Vagina (tissue), 2 donors: Measurements from ENCODE around the gene PTPN4.

Source experiments
- CTCF ChIP-seq, 3 experiments: fragments of 450-650 bp in 2 of 3; fragments of 200-600 bp in 1 of 3; sonication (generic) in 1 of 3; IDR thresholded peaks; one replicate each; pipeline ENCODE4 v1.5.1; 2017 to 2019; ENCODE audit warnings: antibody characterized with exemption in 3 of 3, mild to moderate bottlenecking in 2 of 3, moderate library complexity in 2 of 3
- POLR2A ChIP-seq, 2 donors: fragments of 450-650 bp; IDR thresholded peaks; one replicate each; pipeline ENCODE4 v1.6.1; 2017; ENCODE audit warnings: antibody characterized with exemption in 2 of 2, mild to moderate bottlenecking in 2 of 2, moderate library complexity in 2 of 2
- POLR2AphosphoS5 ChIP-seq, 2 donors: sonication (generic); formaldehyde crosslinking; IDR thresholded peaks; one replicate each; pipeline ENCODE4 v1.9.0; 2017; ENCODE audit warnings: antibody characterized with exemption in 2 of 2, mild to moderate bottlenecking in 2 of 2, low read depth in 1 of 2; ENCODE audit not compliant: insufficient read depth in 1 of 2

GRCh38 chr2:119784876-119785275, 25.2 kb downstream of the PTPN4 start:
- TF ChIP-seq CTCF (IDR thresholded peaks at IDR 0.05) (no peak), POLR2A (IDR thresholded peaks at IDR 0.05) (no peak), POLR2AphosphoS5 (IDR thresholded peaks at IDR 0.05; ENCODE audit: insufficient read depth in 1 of 2, low read depth in 1 of 2) (no peak)
